ENCODE measurements around the gene SLC24A5. TPM values are rescaled to one million over a fixed set of nuclear protein-coding genes. Genes with fewer than 3 reads are reported as not detected.

The SLC24A5 gene
- total and polyA plus RNA-seq, 9 donors, result 0.04 to 2.3 (median 0.13) TPM; not detected in 4

DNA sequence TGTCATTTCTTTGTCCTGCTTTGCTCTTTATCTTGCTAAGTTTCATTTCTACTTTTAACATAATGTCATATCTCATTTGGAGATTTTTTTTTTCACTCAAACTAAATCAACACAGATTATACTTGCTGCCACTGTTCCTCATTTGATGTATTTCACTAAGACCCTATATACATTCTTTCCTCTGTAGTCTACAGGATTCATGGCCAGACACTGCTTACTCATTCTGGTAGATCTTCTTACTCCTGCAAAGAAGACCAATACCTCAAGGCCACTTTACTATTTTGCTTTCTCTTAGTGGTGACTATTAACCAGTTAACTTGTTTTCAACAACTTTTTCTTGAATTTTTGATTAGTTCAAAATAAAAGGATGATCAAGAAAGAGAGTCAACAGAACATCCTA, 26.6 kb downstream of the SLC24A5 start:
- Histone ChIP-seq H3K36me3 (ENCODE audit: control insufficient read depth, insufficient read depth, low read length) (no peaks in the 10 kb centered on the region), H3K4me1 (ENCODE audit: control insufficient read depth, insufficient read depth, low read length) (no peaks in the 10 kb centered on the region), H3K4me3 (ENCODE audit: low read length) (no peak overlapping the region), H3K27me3 (ENCODE audit: control insufficient read depth, insufficient read depth, low read length) (no peaks in the 10 kb centered on the region), H3K27ac (ENCODE audit: low read length) (no peak overlapping the region), H3K9me3 (replicated peaks; ENCODE audit: control insufficient read depth, low read depth, low read length) (no peaks in the 10 kb centered on the region)
- no peak for DNase-seq

DNA sequence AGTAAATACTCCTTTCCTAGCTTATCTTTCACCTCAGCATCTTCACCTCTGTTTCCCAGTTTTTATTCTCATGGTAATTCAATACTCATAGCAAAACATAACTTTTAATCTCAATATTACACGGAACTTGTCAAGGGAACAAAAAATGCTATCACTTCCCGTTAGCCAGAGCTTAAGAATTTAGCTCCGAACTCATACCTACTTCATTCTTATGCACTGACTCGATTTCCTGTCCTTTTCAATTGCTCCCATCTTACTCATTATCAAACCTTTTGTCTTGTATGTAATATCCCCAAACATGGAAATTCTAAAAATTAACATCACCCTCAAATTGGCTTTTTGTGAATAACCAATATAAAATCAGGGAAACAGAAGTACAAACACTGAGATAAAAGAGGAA, 29.1 kb downstream of the SLC24A5 start:
- H3K27ac ChIP-seq (ENCODE audit: low read length), result no peak overlapping the region
- no peaks in the 10 kb centered on the region for H3K4me1 ChIP-seq (ENCODE audit: control insufficient read depth, insufficient read depth, low read length)
- 84% methylated on average over 4 of the region's 4 CpGs for WGBS (ENCODE audit: insufficient coverage)
- DNase-seq, result no peak
- H3K36me3 ChIP-seq (ENCODE audit: control insufficient read depth, insufficient read depth, low read length), result no peaks in the 10 kb centered on the region
- H3K27me3 ChIP-seq (ENCODE audit: control insufficient read depth, insufficient read depth, low read length), result no peaks in the 10 kb centered on the region
- H3K4me3 ChIP-seq (ENCODE audit: low read length), result no peak overlapping the region
- H3K9me3 ChIP-seq (replicated peaks; ENCODE audit: control insufficient read depth, low read depth, low read length), result no peaks in the 10 kb centered on the region

DNA sequence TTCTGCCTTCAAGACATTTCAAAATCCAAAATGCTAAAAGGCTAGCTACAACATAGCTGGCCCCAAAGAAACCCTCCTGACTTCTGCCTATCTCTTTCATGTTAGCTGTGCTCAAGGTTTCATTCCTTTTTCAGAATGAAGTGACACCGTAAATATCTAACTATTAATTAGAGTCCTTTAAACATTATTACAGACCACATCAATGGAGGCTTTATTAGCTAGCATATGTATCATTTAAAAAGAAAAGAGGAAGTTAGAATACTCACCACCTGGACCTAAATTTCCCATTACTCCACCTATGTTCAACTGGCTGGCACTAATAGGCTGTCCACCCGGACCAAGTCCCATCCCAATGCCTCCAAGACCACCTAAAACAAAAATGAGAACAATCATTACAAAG, 32.7 kb downstream of the SLC24A5 start:
- no peak overlapping the region for H3K4me3 ChIP-seq (ENCODE audit: low read length)
- H3K27ac ChIP-seq (ENCODE audit: low read length), result no peak overlapping the region
- no peak for DNase-seq
- H3K9me3 ChIP-seq (replicated peaks; ENCODE audit: control insufficient read depth, low read depth, low read length), result no peaks in the 10 kb centered on the region
- no peaks in the 10 kb centered on the region for H3K4me1 ChIP-seq (ENCODE audit: control insufficient read depth, insufficient read depth, low read length)
- no CpG with 5 or more reads among the region's 2 CpGs for WGBS (ENCODE audit: insufficient coverage)
- H3K36me3 ChIP-seq (ENCODE audit: control insufficient read depth, insufficient read depth, low read length), result no peaks in the 10 kb centered on the region
- H3K27me3 ChIP-seq (ENCODE audit: control insufficient read depth, insufficient read depth, low read length), result no peaks in the 10 kb centered on the region

DNA sequence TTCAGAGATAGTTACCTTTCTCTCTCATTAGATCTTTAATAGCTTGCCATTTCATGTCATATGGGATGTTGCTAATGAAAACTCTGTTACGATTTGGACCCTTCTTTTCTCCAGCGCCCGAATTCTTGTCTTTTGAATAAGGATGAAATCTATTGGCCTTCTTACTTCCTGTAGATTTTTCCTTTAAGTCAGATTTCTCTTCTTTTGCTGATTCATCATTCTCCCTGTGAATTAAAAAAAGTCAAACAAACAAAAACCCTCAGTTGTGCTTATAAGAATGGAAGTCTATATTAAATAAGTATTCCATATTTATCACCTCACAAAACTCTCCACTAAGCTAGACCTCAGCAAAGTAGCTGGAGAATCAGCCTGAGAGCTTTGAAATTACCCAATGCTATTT, 47.8 kb downstream of the SLC24A5 start:
- Histone ChIP-seq H3K4me3 (ENCODE audit: low read length) (no peak overlapping the region), H3K27ac (ENCODE audit: low read length) (no peak overlapping the region), H3K9me3 (replicated peaks; ENCODE audit: control insufficient read depth, low read depth, low read length) (no peaks in the 10 kb centered on the region), H3K4me1 (ENCODE audit: control insufficient read depth, insufficient read depth, low read length) (no peaks in the 10 kb centered on the region), H3K27me3 (ENCODE audit: control insufficient read depth, insufficient read depth, low read length) (no peaks in the 10 kb centered on the region), H3K36me3 (ENCODE audit: control insufficient read depth, insufficient read depth, low read length) (no peaks in the 10 kb centered on the region)
- WGBS (ENCODE audit: insufficient coverage), result no CpG with 5 or more reads among the region's 3 CpGs
- no peak for DNase-seq

DNA sequence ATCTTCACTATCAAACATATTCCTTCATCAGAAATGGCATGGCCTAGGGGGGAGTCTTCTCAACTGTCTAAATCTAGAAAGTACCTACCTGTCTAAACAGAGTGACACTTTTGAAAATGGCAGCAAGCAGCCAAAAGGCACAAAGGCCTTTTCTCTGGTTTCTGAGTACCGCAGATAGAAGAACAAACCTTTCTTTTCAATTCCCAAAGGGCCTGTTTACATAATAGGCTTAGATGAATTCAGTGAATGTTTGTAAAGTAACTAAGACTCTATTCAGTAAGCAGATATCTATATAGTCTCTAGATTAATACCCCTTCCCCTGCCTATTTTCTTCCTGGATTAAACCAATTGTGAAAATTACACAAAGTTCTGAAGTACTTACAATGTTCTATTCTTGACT, 50.2 kb downstream of the SLC24A5 start:
- Histone ChIP-seq H3K27ac (ENCODE audit: low read length) (no peak overlapping the region), H3K27me3 (ENCODE audit: control insufficient read depth, insufficient read depth, low read length) (no peaks in the 10 kb centered on the region), H3K9me3 (replicated peaks; ENCODE audit: control insufficient read depth, low read depth, low read length) (no peaks in the 10 kb centered on the region), H3K4me3 (ENCODE audit: low read length) (no peak overlapping the region), H3K4me1 (ENCODE audit: control insufficient read depth, insufficient read depth, low read length) (no peaks in the 10 kb centered on the region), H3K36me3 (ENCODE audit: control insufficient read depth, insufficient read depth, low read length) (no peaks in the 10 kb centered on the region)
- no CpG with 5 or more reads among the region's 1 CpG for WGBS (ENCODE audit: insufficient coverage)
- peak; percentile 3 for DNase-seq

DNA sequence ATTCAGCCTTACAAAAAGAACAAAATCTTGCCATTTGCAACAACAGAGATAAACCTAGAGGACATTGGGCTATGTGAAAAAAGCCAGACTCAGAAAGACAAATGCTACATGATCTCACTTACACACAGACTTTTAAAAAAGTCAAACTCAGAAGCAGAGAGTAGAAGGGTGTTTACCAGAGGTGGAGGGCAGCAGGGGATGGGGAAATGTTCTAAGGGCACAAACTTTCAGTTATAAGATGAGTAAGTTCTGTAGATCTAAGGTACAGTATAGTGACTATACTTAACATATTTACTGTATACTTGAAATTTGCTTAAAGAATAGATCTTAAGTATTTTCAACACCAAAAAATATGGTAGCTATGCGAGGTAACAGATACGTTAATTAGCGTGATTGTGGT, 54.3 kb downstream of the SLC24A5 start:
- Histone ChIP-seq H3K36me3 (ENCODE audit: control insufficient read depth, insufficient read depth, low read length) (no peaks in the 10 kb centered on the region), H3K9me3 (replicated peaks; ENCODE audit: control insufficient read depth, low read depth, low read length) (no peaks in the 10 kb centered on the region), H3K27me3 (ENCODE audit: control insufficient read depth, insufficient read depth, low read length) (peaks cover 5% of the 10 kb centered on the region), H3K4me3 (ENCODE audit: low read length) (no peak overlapping the region), H3K4me1 (ENCODE audit: control insufficient read depth, insufficient read depth, low read length) (peaks cover 2% of the 10 kb centered on the region), H3K27ac (ENCODE audit: low read length) (no peak overlapping the region)
- no CpG with 5 or more reads among the region's 3 CpGs for WGBS (ENCODE audit: insufficient coverage)
- no peak for DNase-seq

DNA sequence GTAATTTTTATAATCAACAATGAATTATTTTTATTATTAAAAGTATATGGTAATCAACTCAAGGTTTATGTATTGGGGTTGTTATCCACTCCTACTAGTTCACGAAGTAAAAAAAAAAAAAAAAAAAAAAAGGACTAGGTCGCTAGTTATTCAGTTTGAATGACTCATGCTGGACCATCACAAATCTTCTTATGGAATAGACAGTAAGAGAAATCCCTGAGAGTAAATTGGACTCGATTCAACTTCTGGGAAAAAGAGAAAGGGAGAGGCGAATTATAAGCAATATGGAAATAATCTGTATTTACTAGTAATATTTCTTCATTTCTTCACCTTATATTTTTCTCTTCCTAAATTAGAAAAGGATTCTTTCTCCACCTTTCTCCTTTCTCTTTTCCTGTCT, 55.3 kb downstream of the SLC24A5 start:
- H3K27me3 ChIP-seq (ENCODE audit: control insufficient read depth, insufficient read depth, low read length), result peaks cover 5% of the 10 kb centered on the region
- H3K9me3 ChIP-seq (replicated peaks; ENCODE audit: control insufficient read depth, low read depth, low read length), result no peaks in the 10 kb centered on the region
- no CpG with 5 or more reads among the region's 4 CpGs for WGBS (ENCODE audit: insufficient coverage)
- DNase-seq, result peak; percentile 75
- no peak overlapping the region for H3K27ac ChIP-seq (ENCODE audit: low read length)
- no peak overlapping the region for H3K4me3 ChIP-seq (ENCODE audit: low read length)
- peaks cover 2% of the 10 kb centered on the region for H3K4me1 ChIP-seq (ENCODE audit: control insufficient read depth, insufficient read depth, low read length)
- no peaks in the 10 kb centered on the region for H3K36me3 ChIP-seq (ENCODE audit: control insufficient read depth, insufficient read depth, low read length)

DNA sequence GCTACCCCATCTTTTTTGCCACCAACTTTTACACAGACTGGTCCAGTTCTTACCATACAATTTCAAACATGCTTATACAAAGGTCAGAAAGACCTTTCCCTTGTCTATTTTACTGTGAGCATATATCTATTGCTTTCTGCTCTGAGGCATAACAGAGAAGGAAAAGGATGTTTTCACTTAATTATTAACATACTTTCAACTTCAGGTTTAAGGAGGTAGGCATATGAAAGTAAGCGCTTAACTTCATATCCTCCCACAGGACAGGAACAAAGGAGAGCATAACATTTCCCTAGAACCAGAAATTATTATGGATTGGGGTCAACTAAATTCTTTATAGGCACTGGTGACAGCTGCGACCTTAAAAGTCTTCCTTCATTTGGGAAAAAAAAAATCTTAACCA, 56.2 kb downstream of the SLC24A5 start:
- Histone ChIP-seq H3K9me3 (replicated peaks; ENCODE audit: control insufficient read depth, low read depth, low read length) (no peaks in the 10 kb centered on the region), H3K4me3 (ENCODE audit: low read length) (peak overlapping the region; percentile 43), H3K4me1 (ENCODE audit: control insufficient read depth, insufficient read depth, low read length) (peaks cover 2% of the 10 kb centered on the region), H3K27me3 (ENCODE audit: control insufficient read depth, insufficient read depth, low read length) (peaks cover 5% of the 10 kb centered on the region), H3K27ac (ENCODE audit: low read length) (no peak overlapping the region), H3K36me3 (ENCODE audit: control insufficient read depth, insufficient read depth, low read length) (no peaks in the 10 kb centered on the region)
- DNase-seq, result no peak
- no CpG with 5 or more reads among the region's 2 CpGs for WGBS (ENCODE audit: insufficient coverage)

DNA sequence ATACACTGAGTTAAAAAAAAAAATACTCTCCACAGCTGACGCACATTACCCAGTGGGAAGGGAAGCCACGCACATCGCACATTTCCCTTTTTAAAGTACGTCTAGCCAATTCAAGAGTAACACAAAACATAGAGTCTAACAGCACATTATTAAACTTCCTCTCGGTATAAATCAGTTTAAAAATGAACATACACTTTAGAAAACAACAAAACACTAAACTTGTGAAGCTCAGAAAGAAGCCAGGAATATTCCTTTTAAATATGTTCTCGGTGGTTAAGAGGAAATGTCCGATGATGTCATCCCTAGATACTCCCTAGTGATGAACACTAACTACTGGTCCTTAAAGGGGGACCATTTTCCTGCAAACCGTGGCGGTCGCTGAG, 56.6 kb downstream of the SLC24A5 start:
- H3K9me3 ChIP-seq (replicated peaks; ENCODE audit: control insufficient read depth, low read depth, low read length), result no peaks in the 10 kb centered on the region
- no peaks in the 10 kb centered on the region for H3K36me3 ChIP-seq (ENCODE audit: control insufficient read depth, insufficient read depth, low read length)
- H3K27ac ChIP-seq (ENCODE audit: low read length), result peak overlapping the region; percentile 53
- peaks cover 2% of the 10 kb centered on the region for H3K4me1 ChIP-seq (ENCODE audit: control insufficient read depth, insufficient read depth, low read length)
- peak overlapping the region; percentile 43 for H3K4me3 ChIP-seq (ENCODE audit: low read length)
- DNase-seq, result peak; percentile 82
- H3K27me3 ChIP-seq (ENCODE audit: control insufficient read depth, insufficient read depth, low read length), result peaks cover 5% of the 10 kb centered on the region
- 0% methylated on average over 1 of the region's 10 CpGs for WGBS (ENCODE audit: insufficient coverage)

DNA sequence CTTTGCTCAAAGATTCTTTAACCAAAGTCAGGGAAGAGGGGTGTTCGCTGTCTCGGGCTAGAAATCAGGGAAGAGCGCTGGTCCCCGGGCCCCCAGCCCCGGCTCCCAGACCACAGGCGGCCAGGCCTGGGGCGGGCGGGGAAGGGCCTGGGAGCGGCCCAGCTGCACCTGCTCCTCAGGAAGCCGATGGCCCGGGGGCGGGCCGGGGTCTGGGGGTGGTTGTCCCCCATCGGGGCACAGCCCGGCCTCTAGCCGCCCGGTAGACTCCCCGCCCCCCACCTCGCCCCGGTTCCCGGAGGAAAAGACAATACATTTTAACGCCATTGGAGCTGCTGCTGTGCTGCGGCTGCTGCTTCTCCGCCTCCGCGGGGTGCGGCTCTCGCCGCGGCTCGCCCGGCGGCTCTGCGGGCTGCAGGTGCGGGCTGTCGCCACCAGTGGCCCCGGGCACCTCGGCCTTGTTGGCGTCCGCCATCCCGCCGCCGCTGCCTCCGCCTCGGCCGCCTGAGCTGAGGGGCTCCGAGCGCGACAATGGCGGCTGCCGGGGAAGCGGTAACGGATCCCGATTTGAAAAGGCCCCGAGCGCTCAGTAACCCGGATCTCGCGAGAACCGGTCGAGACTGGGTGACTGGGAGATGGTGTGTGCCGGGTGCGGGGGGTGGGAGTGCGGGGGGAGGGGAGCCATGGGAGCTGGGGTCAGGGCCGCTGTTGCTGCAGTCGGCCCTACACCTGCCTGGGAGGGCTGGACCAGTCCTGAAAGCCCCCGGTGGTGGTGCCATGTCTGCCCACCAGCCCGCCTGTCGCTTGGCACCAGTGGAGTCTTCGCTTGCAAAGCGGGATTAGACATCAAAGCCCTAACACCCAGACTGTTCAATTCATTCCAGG, 57.2 kb downstream of the SLC24A5 start, which contains the start of gene MYEF2:
MYEF2 (minus strand) TSS at position 530 of the 882 bp plus-strand sequence; CDS start at position 472, 58 bp downstream.
- H3K9me3 ChIP-seq (replicated peaks; ENCODE audit: control insufficient read depth, low read depth, low read length), result no peaks in the 10 kb centered on the region
- WGBS (ENCODE audit: insufficient coverage), result 1% methylated on average over 70 of the region's 71 CpGs
- peaks cover 2% of the 10 kb centered on the region for H3K4me1 ChIP-seq (ENCODE audit: control insufficient read depth, insufficient read depth, low read length)
- peak; percentile 76 for DNase-seq
- peak within 1 kb of the TSS; percentile 43 for H3K4me3 ChIP-seq (ENCODE audit: low read length)
- H3K27ac ChIP-seq (ENCODE audit: low read length), result peak within 1 kb of the TSS; percentile 53
- peaks cover 5% of the 10 kb centered on the region for H3K27me3 ChIP-seq (ENCODE audit: control insufficient read depth, insufficient read depth, low read length)
- H3K36me3 ChIP-seq (ENCODE audit: control insufficient read depth, insufficient read depth, low read length), result no peaks in the 10 kb centered on the region

DNA sequence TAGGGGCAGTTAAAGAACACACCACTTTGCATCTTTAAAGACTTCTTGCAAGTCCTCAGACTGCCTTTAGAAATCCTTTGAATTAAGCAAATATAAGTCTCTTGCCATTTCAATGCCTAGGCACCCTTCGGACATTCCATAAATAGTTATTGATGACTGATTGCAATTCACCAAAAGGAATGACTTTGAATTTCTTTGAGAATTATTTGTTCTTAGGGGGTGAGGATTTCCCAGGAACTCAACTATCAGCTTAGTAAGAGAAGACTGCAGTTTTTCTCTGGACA, 57.8 kb downstream of the SLC24A5 start:
- no peaks in the 10 kb centered on the region for H3K9me3 ChIP-seq (replicated peaks; ENCODE audit: control insufficient read depth, low read depth, low read length)
- H3K4me1 ChIP-seq (ENCODE audit: control insufficient read depth, insufficient read depth, low read length), result peaks cover 2% of the 10 kb centered on the region
- H3K27ac ChIP-seq (ENCODE audit: low read length), result no peak overlapping the region
- H3K36me3 ChIP-seq (ENCODE audit: control insufficient read depth, insufficient read depth, low read length), result no peaks in the 10 kb centered on the region
- H3K27me3 ChIP-seq (ENCODE audit: control insufficient read depth, insufficient read depth, low read length), result peaks cover 5% of the 10 kb centered on the region
- H3K4me3 ChIP-seq (ENCODE audit: low read length), result no peak overlapping the region
- DNase-seq, result no peak
- no CpG with 5 or more reads among the region's 1 CpG for WGBS (ENCODE audit: insufficient coverage)

Measured in muscle of leg (tissue), 11 donors.